Globus pallidus (tissue), 1 donor: ENCODE measurements around the gene SLC2A1.

Experiments
- DNase-seq: peaks from one replicate; pipeline ENCODE4 v3.0.0-alpha.2; 2015; ENCODE audit warnings: low spot score

Gene SLC2A1

DNA sequence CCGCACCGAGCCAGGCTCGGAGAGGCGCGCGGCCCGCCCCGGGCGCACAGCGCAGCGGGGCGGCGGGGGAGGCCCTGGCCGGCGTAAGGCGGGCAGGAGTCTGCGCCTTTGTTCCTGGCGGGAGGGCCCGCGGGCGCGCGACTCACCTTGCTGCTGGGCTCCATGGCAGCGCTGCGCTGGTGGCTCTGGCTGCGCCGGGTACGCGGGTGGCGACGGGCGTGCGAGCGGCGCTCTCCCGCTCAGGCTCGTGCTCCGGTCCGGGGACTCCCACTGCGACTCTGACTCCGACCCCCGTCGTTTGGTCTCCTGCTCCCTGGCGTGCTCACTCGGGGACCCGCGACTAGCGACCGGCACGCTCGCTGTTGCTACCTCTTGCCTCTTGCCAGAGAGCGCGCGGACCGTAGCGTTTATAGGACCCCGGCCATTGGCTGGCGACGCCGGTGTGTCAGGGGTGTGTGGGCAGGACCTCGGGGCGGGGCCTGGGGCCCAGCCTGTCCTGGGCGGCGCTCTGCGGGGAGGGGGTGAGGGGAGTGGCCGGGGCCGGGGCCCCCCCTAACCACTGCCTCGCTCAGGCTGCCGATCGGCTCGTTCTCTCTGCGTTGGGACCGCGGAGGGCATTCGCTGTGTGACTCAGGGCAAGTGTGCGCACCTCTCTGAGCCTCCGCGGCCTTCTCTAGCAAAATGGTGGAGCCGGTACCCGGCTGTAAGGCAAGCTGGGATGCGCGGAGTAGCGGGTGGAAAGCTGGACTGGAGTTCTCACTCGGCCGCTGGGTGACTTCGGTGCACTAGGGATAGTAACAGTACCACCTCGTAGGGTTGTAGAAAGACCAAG is at the start of gene SLC2A1:
SLC2A1 (minus strand) TSS at position 381 of the 832 bp plus-strand sequence; CDS start at position 164, 217 bp downstream.
- DNase-seq: peak; percentile 97

DNA sequence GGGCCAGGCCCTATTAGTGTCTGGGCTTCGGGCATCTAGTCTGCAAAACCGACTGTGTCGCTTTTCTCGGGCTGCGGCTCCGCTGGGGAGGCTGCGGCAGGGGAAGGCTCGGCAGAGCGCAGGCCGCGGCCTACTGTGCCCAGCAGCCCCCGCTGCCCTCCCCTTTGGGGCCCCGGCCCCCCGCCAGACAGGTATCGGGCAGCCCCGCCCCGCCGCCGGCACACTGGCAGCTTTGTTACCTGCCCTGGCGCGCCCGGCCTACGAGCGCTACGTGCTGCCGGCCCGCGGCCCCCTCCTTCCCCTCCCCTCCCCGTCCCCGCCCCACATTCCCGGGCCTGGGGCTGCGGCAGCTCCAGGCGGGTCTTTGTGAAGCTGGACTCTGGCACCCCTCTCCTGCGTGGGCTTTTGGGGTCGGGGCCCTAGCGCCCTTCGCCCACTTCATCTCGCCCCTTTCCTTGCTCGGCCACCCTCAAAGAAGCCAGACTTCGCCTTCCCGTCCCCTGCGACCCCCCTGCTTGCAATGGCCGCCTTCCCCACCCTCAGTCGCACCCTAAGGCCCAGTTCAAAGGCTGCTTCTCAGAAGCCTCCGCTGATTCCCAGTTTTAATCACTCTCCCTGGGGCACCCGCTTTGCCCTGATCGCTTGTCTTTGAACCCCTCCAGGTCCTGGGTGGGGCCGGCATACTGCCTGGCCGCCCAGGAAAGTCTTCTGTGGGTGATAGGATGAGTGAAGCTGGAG is 48.9 kb upstream of the SLC2A1 start:
- DNase-seq: no peak

DNA sequence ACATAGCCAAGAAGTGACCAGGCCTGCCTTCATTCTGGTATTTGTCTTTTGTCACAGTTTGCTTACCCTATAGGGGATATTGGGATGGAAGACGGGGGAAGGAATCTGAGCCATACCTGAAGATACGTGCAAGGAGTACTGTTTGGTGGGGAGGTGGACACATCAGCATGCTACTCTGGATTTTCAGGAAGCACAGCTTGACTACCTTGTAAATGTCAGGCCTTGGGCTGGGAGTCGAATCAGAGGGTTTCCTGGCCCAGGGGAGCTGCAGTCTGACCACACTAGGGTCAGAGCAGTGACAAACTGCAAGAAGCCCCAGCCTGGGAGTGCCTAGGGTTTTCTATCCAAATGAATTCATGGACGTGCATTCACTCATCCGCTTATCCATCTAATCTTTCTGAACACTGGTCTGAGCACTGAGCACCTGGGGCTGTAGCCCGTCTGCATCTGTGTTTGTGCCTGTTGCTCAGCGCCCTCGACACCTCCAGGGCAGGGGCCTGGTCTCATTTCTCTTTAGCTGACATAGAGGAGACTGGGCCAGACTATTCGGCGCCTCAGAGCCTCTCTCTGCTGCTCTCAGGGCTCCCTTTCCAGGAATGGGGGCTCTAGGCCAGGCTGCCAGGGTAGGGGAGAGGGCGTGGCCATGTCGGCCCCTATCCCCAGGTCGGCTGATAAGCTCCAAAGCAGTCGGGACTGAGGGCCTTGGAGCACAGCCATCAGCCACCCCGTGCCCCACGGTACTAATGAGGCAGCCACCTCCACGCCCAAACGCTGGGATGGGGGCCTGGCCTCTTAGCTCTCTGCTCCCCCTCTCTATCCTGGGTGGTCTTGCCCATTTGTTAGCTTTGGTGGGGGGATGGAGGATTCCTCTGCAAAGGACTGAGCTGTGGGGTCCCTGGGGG is 47.0 kb upstream of the SLC2A1 start:
- no peak for DNase-seq

DNA sequence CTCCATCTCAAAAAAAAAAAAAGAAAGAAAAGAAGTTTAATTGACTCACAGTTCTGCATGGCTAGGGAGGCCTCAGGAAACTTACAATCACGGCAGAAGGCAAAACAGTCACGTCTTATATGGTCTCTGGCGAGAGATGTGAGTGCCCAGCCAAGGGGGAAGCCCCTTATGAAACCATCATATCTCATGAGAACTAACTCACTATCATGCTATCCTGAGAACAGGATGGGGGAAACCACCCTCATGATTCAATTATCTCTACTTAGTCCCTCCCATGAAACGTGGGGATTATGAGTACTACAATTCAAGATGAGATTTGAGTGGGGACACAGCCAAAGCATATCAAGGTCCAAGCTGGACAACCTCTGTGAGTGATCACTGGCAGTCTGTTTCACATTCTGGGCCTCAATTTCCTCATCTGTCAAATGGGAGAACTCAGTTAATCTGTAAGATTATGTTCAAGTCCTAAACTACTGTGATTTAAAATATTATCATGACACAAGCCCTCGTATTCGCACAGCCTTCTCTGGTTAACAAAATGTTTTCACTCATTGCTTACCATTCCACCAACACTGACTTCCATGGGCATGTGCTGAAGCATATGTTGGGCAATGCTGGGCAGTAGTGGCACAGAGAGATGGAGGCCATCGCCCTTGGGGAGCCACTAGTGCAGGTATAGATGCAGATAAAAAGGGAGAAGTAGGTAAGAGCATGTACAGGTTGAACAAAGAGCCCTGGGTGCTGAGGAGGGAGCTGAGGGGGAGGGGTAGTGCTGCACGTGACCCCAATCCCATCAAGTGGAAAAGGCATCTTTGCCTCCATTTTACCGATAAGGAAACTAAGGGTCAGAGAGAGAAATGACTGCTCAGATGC is 46.2 kb upstream of the SLC2A1 start:
- no peak for DNase-seq

DNA sequence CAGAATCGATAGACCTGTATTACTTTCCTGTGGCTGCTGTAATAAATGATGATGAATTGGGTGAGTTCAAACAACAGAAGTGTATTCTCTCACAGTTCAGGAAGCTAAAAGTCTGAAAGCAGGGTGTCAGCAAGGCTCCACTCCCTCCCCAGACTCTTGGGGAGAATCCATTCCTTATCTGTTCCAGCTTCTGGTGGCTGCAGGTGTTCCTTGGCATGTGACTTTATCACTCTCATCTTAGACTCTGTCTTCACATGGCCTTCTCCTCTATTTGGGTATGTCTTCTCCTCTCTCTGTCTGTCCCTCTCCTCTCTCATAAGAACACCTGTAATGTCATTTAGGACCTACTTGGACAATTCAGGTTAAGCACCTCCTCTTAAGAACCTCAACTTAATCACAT is 44.1 kb upstream of the SLC2A1 start:
- DNase-seq: no peak

DNA sequence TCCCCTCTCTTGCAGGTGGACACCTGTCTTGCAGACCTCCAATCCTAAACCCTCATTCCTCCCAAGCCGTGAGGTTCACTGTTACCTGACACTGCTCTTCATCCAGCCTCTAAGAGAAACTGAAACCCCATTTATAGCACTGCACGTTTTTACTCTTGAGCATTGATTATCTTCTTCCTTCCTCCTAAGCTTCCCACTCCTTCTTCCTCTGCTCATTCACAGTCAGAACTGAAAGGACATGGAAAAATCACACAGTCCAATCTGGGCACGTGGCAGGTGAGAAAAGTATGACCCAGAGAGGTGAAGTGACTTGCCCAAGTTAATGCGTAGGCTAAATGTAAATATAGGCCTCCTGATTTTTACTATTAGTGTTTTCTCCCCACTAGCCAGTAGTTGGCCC is 43.4 kb upstream of the SLC2A1 start:
- no peak for DNase-seq

DNA sequence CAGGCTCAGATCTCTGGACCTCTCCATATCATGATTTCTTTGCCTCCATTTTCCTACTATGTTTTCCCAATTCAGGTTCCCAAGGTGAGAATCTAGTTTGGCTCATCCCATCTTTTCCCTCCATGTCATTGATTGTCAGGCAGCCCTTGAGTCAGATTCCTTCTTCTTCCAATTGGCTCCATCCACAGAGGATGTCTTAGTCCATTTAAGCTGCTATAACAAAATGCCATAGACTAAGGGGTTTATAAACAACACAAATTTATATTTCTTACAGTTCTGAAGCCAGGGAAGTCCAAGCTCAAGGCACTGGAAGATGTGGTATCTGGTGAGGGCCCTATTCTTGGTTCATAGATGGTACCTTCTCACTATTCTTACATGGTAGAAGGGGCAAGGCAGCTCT is 42.8 kb upstream of the SLC2A1 start:
- DNase-seq: no peak

DNA sequence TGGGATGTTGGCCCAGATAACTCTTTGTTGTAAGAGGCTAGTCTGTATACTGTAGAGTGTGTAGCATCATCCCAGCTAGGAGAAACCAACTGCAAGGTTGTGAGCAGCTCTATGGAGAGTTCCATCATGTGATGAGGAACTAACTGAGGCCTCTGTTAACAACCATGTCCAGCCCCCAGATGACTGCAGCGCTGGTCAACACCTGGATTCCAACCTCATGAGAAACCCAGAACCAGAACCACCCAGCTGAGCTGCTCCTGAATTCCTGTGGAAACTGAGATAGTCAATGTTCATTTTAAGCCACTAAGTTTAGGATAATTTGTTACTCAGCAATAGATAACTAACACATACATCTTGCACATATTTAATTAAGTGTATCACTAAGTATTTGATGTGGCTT is 41.6 kb upstream of the SLC2A1 start:
- DNase-seq: no peak

DNA sequence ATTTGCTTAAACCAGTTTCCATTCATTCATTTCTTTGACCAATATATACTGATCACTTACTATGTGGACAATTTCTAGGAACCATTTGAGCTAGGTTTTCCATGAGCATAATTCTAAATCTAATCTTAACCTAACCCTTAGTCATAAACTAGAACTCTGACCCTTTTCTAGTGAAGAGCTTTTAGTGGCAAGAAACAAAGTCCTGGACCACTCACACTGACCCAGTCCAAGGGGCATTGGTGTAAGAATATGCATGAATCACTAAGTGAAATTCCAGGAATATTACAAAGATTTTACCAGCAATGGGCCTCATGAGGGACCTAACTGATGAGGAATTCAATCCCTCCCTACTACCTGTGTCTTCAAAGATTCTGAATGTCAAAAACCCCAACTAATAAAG is 40.6 kb upstream of the SLC2A1 start:
- no peak for DNase-seq

DNA sequence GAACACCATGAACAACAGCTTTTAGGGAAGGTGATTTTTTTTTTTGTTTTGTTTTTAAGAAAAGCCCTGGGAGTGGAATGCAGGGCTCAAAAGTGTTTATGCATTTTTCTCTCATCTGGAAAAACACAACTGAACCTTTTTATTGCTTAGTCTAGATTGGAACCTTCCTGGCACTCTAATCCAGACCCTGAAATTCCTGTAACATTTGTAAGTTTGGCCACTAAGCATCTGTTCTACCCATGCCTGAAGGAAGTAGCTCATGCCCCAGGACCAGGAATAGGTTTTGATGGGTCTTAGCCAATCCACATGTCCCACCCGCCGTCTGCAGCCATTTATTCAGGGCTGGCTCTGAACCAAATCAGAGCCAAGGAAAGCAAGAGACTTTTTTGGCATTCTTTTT is 39.7 kb upstream of the SLC2A1 start:
- DNase-seq: no peak

DNA sequence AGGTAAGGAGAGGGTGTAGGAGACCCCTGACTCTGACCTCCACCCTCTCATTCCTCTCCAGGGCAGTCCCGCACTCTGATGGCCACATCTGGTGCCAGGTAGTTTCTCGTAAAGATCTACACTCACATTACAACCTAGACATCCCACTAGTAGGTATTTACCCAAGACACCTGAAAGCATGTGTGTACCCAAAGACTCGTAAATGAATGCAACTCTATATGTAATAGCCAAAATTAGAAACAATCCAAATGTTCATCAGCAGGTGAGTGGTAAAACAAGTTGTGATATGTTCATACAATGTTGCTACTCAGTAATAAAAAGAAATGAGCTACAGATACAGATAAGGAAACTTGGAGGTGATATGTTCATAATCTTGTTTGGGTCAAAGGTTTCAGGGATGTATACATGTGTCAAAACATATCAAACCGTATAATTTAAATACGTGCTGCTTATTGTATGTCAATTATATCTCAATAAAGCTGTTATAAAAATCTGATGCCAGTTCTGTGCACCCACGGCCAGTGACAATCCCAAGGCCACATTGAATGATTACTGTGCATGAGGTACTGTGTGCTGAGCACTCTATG is 37.8 kb upstream of the SLC2A1 start:
- DNase-seq: no peak

DNA sequence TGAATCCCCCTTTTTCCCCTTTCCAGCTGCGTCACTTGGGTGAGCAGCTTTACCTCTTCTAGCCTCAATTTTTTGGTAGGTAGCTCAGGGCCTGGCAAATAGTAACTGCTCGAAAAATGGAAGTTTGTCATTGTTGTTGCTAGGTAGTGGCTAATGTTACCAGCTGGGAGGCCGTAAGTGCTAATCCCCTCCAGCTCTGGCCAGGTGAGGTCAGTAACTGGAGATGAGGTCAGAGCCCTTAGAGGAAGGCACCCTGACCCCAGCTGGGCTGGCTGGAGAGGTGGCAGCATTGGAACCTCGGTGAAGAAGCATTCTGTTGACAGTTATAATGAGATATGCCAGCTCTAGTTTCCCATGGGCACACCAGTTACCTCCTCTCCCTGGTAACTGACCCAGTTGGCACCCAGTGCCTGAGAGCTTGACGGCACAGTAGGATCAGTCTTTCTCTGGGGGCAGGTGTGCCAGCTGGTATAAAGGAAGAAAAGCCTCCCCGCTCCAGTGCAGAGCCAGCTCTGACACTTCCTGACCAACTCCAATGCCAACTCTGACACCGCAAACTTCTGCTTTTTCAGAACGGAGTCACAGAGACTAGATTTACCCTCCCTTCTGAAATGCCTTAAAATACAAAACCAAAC is 35.0 kb upstream of the SLC2A1 start:
- peak; percentile 24 for DNase-seq

DNA sequence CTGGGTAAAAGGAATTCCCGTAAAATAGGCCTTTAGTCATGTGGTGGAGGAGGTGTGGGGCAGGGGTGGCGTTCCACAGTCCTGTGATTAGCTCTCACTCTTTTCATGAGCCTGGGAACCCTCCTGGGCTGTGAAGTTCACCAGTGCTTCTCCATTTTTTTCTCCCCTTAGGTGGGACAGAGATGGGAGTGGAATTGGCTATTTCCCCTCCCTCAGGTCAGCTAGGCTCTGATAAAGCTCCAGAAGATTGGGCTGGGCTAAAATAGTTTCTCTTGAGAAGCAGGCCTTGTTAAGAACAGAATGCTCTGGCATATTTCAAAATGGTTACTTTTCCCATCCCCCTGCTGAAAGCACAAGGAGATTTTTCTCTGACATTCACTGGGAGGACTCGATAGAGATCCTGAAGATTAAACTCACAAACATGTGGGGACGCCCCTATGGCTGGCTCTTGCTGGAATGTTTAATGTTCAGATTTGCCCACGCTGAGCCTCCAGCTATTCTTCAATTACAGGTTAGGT is 33.4 kb upstream of the SLC2A1 start:
- DNase-seq: no peak

DNA sequence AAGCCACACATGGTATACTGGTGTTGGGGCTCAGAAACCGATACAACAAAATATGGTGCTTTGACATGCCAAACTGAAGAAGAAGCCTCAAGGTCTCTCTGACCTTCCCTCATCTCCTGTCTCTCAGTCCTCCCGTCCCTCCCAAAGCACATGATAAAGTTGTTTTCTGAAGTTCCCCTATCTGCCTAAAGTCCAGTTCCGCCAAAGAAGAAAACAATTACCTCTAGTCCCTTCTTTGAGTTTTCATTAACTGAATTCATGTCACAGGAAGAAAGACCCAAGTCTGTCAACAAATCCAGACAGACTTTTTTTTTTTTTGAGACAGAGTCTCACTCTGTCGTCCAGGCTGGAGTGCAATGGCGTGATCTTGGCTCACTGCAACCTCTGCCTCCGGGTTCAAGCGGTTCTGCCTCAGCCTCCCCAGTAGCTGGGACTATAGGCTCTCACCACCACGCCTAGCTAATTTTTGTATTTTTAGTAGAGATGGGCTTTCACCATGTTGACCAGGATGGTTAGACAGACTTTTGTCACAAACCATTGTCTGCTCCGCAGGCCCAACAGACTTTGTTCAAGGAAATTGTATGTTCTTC is 32.2 kb upstream of the SLC2A1 start:
- no peak for DNase-seq

DNA sequence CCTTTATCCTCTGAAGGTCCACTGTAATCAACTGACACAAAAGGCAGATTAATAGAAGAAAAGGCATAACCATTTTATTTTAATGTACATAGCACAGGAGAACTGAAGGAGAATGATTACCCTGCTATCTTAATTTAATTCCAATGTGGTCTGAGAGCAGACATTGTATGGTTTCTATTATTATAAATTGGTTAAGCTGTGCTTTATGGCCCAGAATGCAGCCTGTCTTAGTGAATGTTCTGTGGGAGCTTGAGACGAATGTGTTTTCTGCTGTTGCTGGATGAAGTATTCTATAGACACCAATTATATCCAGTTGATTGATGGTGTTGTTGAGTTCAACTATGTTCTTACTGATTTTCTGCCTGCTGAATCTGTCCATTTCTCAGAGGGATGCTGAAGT is 25.0 kb upstream of the SLC2A1 start:
- DNase-seq: no peak

DNA sequence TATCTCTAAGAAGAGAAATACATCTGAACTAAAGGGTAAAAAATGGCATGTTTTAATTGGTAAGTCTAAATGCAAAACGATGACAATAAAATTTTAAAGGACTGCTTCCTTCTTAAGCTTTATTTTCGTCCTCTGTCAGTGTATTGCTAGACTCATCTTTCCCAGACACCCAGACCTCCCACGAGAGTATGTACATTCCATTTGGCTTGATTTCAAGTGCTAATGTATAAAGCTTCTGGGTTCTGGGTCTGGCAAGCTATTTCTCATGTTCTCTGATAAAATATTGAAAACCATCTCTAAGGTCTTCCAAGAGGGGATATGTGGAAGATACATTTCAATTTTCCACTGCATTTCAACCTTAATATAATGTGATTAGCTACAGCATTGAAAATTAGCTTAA is 24.6 kb upstream of the SLC2A1 start:
- no peak for DNase-seq

DNA sequence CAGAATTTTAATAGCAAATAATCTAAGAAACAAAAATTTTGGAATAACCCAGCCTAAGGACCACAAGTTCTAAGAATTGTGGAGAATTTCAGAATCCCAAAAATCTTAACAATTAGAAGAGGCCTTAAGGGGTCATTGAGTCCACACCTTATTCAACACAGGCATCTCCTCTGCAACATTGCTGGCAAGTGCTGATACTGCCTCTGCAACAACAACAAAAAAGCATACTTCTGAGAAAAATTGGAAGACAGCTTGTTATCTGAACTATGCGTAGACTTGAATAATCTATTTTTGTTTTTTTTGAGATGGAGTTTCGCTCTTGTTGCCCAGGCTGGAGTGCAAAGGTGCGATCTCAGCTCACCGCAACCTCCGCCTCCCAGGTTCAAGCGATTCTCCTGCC is 24.0 kb upstream of the SLC2A1 start:
- no peak for DNase-seq

DNA sequence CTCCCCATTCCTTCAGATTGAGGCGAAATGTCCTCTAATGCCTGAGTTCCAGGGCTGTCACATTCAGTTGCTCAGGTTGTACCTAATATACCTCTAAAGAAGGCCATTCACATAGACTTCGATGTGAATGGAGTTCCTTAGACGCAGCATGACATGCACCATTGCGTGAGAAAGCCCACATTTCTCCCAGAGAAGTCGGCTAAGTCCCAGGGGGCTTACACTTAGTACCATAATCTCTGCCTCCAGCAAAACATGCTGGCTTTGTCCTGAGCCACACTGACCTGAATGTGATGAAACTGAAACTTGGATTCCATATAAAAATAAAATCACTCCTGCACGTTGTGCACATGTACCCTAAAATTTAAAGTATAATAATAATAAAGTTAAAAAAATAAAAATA is 23.2 kb upstream of the SLC2A1 start:
- no peak for DNase-seq

DNA sequence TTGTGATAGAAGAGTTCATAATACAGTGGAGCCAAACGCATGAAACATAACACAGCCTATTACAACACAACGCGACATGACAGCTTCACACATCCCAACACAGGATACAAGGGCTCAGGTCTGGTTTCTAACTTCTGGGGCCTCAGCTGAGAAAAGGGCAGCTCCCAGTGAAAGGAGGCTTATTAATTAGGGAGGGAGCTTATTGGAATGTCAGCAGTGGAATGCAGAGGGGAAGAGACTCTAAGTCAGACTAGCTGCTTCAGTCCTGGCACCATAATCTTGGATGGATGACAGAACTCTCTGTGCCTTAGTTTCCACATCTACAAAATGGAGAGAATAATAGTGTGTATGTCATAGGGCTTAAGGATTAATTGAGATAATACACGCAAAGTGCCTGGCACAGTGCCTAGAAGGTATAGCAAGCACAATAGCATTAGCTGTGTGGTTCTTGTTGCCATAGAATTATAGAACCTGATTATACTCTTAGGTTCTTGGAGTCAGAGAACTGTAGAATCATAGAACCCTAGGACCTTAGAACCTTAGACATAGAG is 22.7 kb upstream of the SLC2A1 start:
- DNase-seq: no peak
